ENCODE data around the gene ACSL6.

ACSL6 gene

DNA sequence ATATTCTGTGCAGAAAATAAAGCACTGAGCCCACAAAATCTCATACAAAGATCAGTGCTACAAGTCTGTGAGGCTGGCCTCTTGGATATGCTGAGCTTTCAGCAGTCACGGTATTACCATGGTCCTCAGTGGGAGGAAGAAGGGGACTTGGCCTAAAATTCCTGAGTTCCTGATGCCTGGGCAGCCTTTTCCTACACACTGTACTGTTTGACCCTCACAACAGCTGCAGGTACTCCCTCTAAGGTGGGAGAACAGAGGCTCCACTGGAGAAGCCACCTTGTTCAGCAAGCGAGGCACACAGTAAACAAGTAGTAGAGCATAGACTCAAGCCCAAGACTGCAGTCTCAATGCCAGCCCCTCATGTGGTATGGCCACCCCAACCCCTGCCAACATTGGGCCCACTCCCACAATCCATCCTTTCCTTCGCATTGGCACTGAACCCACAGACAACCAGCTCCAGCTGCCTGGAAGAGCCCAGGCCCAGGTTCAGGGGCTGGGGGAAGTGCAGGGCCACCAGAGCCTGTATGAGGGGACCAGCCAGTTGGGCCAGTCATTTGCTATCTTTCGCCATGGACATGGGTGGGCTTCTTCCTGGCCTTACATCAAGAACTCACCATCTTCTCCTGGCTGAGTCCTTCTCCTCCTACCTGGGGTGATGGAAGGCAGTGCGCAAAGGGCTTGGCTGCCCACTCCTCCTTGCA, 14.3 kb downstream of the ACSL6 start:
- no peak overlapping the region for H2AFZ ChIP-seq (ENCODE audit: low read depth, low read length)
- WGBS = 87% methylated on average over 5 of the region's 5 CpGs

DNA sequence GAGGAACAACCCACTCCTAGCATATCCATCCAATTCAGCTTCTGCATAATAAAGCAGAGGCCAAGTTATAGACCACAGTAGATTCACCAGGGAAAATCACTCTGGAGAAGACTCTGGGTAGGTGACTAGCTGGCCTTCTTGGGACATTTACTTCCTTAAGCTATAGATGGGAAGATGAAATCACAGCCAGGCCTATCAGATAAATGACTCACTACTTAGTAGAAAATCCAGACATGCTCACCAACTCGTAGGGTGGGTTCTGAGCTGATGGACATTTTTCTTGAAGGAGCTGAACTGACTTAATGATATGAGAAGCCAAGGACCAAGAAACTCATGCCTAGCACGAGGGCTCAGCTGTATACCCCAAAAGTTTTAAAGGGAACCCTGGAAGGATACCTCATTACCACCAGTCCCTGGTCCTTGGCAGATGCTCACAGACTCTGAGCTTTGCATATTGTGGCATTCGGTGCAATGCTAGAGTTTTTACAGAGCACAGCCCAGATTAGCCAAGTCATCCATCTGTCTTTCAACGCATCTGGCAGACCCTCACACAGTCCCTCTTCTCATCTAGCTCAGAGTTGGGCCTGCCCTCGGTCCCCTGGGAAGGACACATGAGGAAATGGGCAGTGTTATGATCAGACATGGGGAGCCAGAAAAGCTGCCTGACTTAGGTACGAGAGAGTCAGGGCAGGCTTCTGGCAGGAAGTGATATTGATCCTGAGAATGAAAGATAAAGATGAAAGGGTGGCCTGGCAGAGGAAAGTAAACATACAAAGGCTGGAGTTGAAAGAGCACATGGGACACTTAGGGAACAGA, 15.0 kb downstream of the ACSL6 start:
- H3K4me2 ChIP-seq (ENCODE audit: low read length, poor library complexity, severe bottlenecking) = no peak overlapping the region
- no peak overlapping the region for H2BK15ac ChIP-seq (ENCODE audit: low read depth, poor library complexity, severe bottlenecking)
- H3K18ac ChIP-seq (ENCODE audit: low read depth in 1 of 2, low read length in 2 of 2) = no peak overlapping the region
- WGBS = 62% methylated on average over 6 of the region's 6 CpGs
- H2BK120ac ChIP-seq (ENCODE audit: low read depth, low read length) = no peak overlapping the region
- H3K9me3 ChIP-seq (ENCODE audit: control insufficient read depth, low read length) = no peaks in the 10 kb centered on the region
- no peak overlapping the region for H2BK5ac ChIP-seq (ENCODE audit: low read depth, low read length, poor library complexity, severe bottlenecking)
- no peaks in the 10 kb centered on the region for H3K36me3 ChIP-seq (ENCODE audit: control insufficient read depth in 1 of 2, insufficient read depth in 2 of 2, low read depth in 1 of 2, low read length in 2 of 2)
- H2BK12ac ChIP-seq (ENCODE audit: low read length in 2 of 2) = no peak overlapping the region
- no peak overlapping the region for H3K27ac ChIP-seq (ENCODE audit: low read length, poor library complexity, severe bottlenecking)
- no peak overlapping the region for H3K9ac ChIP-seq (ENCODE audit: low read length)
- no peak overlapping the region for H2AK5ac ChIP-seq (ENCODE audit: low read length, severe bottlenecking)
- H3K4me3 ChIP-seq (ENCODE audit: insufficient read depth in 1 of 2, low read depth in 1 of 2, low read length in 2 of 2) = no peak overlapping the region
- H3K4me1 ChIP-seq (ENCODE audit: control insufficient read depth, insufficient read depth, low read depth, low read length) = no peaks in the 10 kb centered on the region
- H3K27me3 ChIP-seq (ENCODE audit: control insufficient read depth in 1 of 2, insufficient read depth in 1 of 2, low read length in 2 of 2) = peaks cover 30 to 42% of the 10 kb centered on the region in 2 experiments
- no peak overlapping the region for H4K8ac ChIP-seq (ENCODE audit: low read length)
- no peak for DNase-seq
- H3K4ac ChIP-seq (ENCODE audit: low read depth in 1 of 2, low read length in 2 of 2) = no peak overlapping the region
- no peak overlapping the region for H3K14ac ChIP-seq (ENCODE audit: low read length in 2 of 2)
- H2AFZ ChIP-seq (ENCODE audit: low read depth, low read length) = no peak overlapping the region
- no peaks in the 10 kb centered on the region for H3K79me1 ChIP-seq (replicated peaks; ENCODE audit: low read length, poor library complexity, severe bottlenecking)
- no peak overlapping the region for H3K23ac ChIP-seq (ENCODE audit: low read length in 2 of 2)
- H4K91ac ChIP-seq (ENCODE audit: low read length) = no peak overlapping the region

More for the DNA sequence above, 14.3 kb downstream of the ACSL6 start:
- Histone ChIP-seq H3K4me3 (ENCODE audit: insufficient read depth in 1 of 2, low read depth in 1 of 2, low read length in 2 of 2) (no peak overlapping the region), H3K18ac (ENCODE audit: low read depth in 1 of 2, low read length in 2 of 2) (no peak overlapping the region), H3K27ac (ENCODE audit: low read length, poor library complexity, severe bottlenecking) (no peak overlapping the region), H3K4ac (ENCODE audit: low read depth in 1 of 2, low read length in 2 of 2) (no peak overlapping the region), H3K27me3 (ENCODE audit: control insufficient read depth in 1 of 2, insufficient read depth in 1 of 2, low read length in 2 of 2) (peaks cover 22 to 42% of the 10 kb centered on the region in 2 experiments), H4K8ac (ENCODE audit: low read length) (no peak overlapping the region), H3K14ac (ENCODE audit: low read length in 2 of 2) (no peak overlapping the region), H4K91ac (ENCODE audit: low read length) (no peak overlapping the region), H2BK120ac (ENCODE audit: low read depth, low read length) (no peak overlapping the region), H3K9ac (ENCODE audit: low read length) (no peak overlapping the region), H3K23ac (ENCODE audit: low read length in 2 of 2) (no peak overlapping the region), H2AK5ac (ENCODE audit: low read length, severe bottlenecking) (no peak overlapping the region), H2BK15ac (ENCODE audit: low read depth, poor library complexity, severe bottlenecking) (no peak overlapping the region), H2BK12ac (ENCODE audit: low read length in 2 of 2) (no peak overlapping the region), H3K4me1 (ENCODE audit: control insufficient read depth, insufficient read depth, low read depth, low read length) (peaks cover 3% of the 10 kb centered on the region), H3K4me2 (ENCODE audit: low read length, poor library complexity, severe bottlenecking) (no peak overlapping the region), H2BK5ac (ENCODE audit: low read depth, low read length, poor library complexity, severe bottlenecking) (no peak overlapping the region), H3K36me3 (ENCODE audit: control insufficient read depth in 1 of 2, insufficient read depth in 2 of 2, low read depth in 1 of 2, low read length in 2 of 2) (no peaks in the 10 kb centered on the region), H3K79me1 (replicated peaks; ENCODE audit: low read length, poor library complexity, severe bottlenecking) (no peaks in the 10 kb centered on the region), H3K9me3 (ENCODE audit: control insufficient read depth, low read length) (no peaks in the 10 kb centered on the region)
- DNase-seq = no peak

DNA sequence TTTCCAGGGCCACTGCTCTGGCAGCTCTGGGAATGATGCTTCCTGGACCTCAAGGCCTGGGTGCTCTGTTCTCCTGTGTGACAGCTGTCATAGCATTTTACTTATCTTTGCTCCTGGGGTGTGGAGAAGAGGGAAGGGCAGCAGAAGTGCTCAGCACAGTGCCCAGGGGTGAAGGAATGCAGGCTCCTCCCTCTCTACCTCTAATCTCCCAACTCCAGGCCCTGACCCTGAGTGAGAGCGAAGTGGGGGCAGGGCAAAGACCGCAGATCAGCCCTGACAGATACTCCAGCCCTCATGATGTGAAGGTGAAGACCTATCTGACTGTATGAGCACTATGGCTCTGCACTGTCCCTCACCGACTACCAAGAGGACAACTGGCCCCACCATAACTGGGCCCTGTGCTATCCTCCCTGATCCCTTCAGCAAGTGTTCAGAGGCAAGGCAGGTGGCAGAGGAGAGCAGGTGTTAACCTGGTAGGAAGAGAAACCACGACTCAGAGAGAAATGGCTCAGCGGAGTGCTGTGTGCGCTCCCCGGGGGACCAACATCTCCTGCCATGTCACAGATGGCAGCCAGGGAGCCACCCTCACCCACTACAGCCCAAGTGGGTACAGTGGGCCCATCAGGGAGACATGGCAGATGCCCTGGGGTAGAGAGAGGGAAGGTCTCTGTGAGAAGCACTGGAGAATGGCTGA, 16.8 kb downstream of the ACSL6 start:
- no peaks in the 10 kb centered on the region for H3K79me1 ChIP-seq (replicated peaks; ENCODE audit: low read length, poor library complexity, severe bottlenecking)
- no peaks in the 10 kb centered on the region for H3K4me1 ChIP-seq (ENCODE audit: control insufficient read depth, insufficient read depth, low read depth, low read length)
- H3K9me3 ChIP-seq (ENCODE audit: control insufficient read depth, low read length) = no peaks in the 10 kb centered on the region
- no peak overlapping the region for H3K23ac ChIP-seq (ENCODE audit: low read length in 2 of 2)
- no peak overlapping the region for H4K8ac ChIP-seq (ENCODE audit: low read length)
- peaks cover 35 to 37% of the 10 kb centered on the region in 2 experiments for H3K27me3 ChIP-seq (ENCODE audit: control insufficient read depth in 1 of 2, insufficient read depth in 1 of 2, low read length in 2 of 2)
- peak overlapping the region; percentile 10 for H4K91ac ChIP-seq (ENCODE audit: low read length)
- no peak overlapping the region for H2BK5ac ChIP-seq (ENCODE audit: low read depth, low read length, poor library complexity, severe bottlenecking)
- no peak overlapping the region for H3K14ac ChIP-seq (ENCODE audit: low read length in 2 of 2)
- H3K4me3 ChIP-seq (ENCODE audit: insufficient read depth in 1 of 2, low read depth in 1 of 2, low read length in 2 of 2) = no peak overlapping the region
- H3K27ac ChIP-seq (ENCODE audit: low read length, poor library complexity, severe bottlenecking) = no peak overlapping the region
- H2AFZ ChIP-seq (ENCODE audit: low read depth, low read length) = no peak overlapping the region
- H2BK15ac ChIP-seq (ENCODE audit: low read depth, poor library complexity, severe bottlenecking) = no peak overlapping the region
- H3K4me2 ChIP-seq (ENCODE audit: low read length, poor library complexity, severe bottlenecking) = no peak overlapping the region
- no peak for DNase-seq
- H2BK120ac ChIP-seq (ENCODE audit: low read depth, low read length) = no peak overlapping the region
- no peak overlapping the region for H2AK5ac ChIP-seq (ENCODE audit: low read length, severe bottlenecking)
- WGBS = 60% methylated on average over 3 of the region's 7 CpGs
- no peaks in the 10 kb centered on the region for H3K36me3 ChIP-seq (ENCODE audit: control insufficient read depth in 1 of 2, insufficient read depth in 2 of 2, low read depth in 1 of 2, low read length in 2 of 2)
- H2BK12ac ChIP-seq (ENCODE audit: low read length in 2 of 2) = no peak overlapping the region
- H3K4ac ChIP-seq (ENCODE audit: low read depth in 1 of 2, low read length in 2 of 2) = no peak overlapping the region
- no peak overlapping the region for H3K18ac ChIP-seq (ENCODE audit: low read depth in 1 of 2, low read length in 2 of 2)
- H3K9ac ChIP-seq (ENCODE audit: low read length) = no peak overlapping the region

DNA sequence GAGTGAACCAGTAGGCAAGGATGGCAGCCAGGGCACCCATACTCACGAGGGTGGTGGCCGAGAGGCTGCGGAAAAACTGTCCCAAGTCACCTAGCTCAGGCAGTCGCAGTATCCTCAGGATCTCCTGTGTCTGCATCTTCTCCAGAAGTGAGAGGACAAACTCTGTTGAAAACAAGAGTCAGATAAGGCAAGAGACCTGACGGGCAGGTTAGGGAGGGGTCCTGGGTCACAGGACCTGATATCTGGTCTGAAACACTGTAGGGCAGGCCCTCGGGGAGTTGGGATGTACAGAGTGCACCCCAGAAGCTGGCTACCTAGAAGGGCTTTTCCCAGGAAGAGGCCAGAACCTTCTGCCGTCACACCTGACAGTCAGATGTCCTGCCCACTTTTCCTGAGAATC, 17.4 kb downstream of the ACSL6 start:
- Histone ChIP-seq H3K4me1 (ENCODE audit: control insufficient read depth, insufficient read depth, low read depth, low read length) (no peaks in the 10 kb centered on the region), H2BK120ac (ENCODE audit: low read depth, low read length) (no peak overlapping the region), H3K79me1 (replicated peaks; ENCODE audit: low read length, poor library complexity, severe bottlenecking) (no peaks in the 10 kb centered on the region), H3K23ac (ENCODE audit: low read length in 2 of 2) (no peak overlapping the region), H2BK15ac (ENCODE audit: low read depth, poor library complexity, severe bottlenecking) (no peak overlapping the region), H3K4ac (ENCODE audit: low read depth in 1 of 2, low read length in 2 of 2) (no peak overlapping the region), H3K14ac (ENCODE audit: low read length in 2 of 2) (no peak overlapping the region), H3K27ac (ENCODE audit: low read length, poor library complexity, severe bottlenecking) (no peak overlapping the region), H4K8ac (ENCODE audit: low read length) (no peak overlapping the region), H3K36me3 (ENCODE audit: control insufficient read depth in 1 of 2, insufficient read depth in 2 of 2, low read depth in 1 of 2, low read length in 2 of 2) (no peaks in the 10 kb centered on the region), H2AFZ (ENCODE audit: low read depth, low read length) (no peak overlapping the region), H2BK5ac (ENCODE audit: low read depth, low read length, poor library complexity, severe bottlenecking) (no peak overlapping the region), H3K9ac (ENCODE audit: low read length) (no peak overlapping the region), H4K91ac (ENCODE audit: low read length) (peak overlapping the region; percentile 10), H2AK5ac (ENCODE audit: low read length, severe bottlenecking) (no peak overlapping the region), H3K27me3 (ENCODE audit: control insufficient read depth in 1 of 2, insufficient read depth in 1 of 2, low read length in 2 of 2) (peaks cover 29 to 33% of the 10 kb centered on the region in 2 experiments), H3K4me2 (ENCODE audit: low read length, poor library complexity, severe bottlenecking) (no peak overlapping the region), H3K4me3 (ENCODE audit: insufficient read depth in 1 of 2, low read depth in 1 of 2, low read length in 2 of 2) (no peak overlapping the region), H3K9me3 (ENCODE audit: control insufficient read depth, low read length) (no peaks in the 10 kb centered on the region), H2BK12ac (ENCODE audit: low read length in 2 of 2) (no peak overlapping the region), H3K18ac (ENCODE audit: low read depth in 1 of 2, low read length in 2 of 2) (no peak overlapping the region)
- WGBS = 76% methylated on average over 7 of the region's 7 CpGs
- no peak for DNase-seq

All from mesenchymal stem cell (in vitro differentiated cells and primary cell).